HCT116 (cell line): ENCODE results near the gene PDRG1. TPM values are rescaled to one million over a fixed set of nuclear protein-coding genes. Genes with fewer than 3 reads are reported as not detected.

ENCODE experiments used
- ATAC-seq: fragments of 200-7000 bp; cut with Tn5 transposase; 2 replicates; pipeline ENCODE4 v1.9.1; 2020; ENCODE audit warnings: mild to moderate bottlenecking, moderate library complexity
- BruUV-seq: library from RNA; stranded (reverse); fragments of 400-500 nt; replicated peaks from 2 replicates; lab custom pipeline; 2021; lab: Mats Ljungman, UMichigan
- CTCF ChIA-PET: fragments of 300-600 bp; sonication (Branson Sonifier 250); formaldehyde crosslinking; loops from one replicate; lab custom pipeline; 2021; ENCODE audit warnings: antibody characterized with exemption; lab: Charles Lee
- POLR2A ChIA-PET: fragments of 300-600, 350-600 bp; sonication (Branson Sonifier 250); formaldehyde crosslinking; loops from one replicate; lab custom pipeline; 2021; ENCODE audit warnings: antibody characterized with exemption; lab: Charles Lee
- RAD21 ChIA-PET, 2 experiments: fragments of 300-600 bp; sonication (Branson Sonifier 250); formaldehyde crosslinking; loops; one replicate each; lab custom pipeline; 2023; ENCODE audit warnings: low total read pairs in 2 of 2; ENCODE audit not compliant: uncharacterized antibody in 2 of 2, unreplicated experiment in 2 of 2, low non-redundant PET in 1 of 2; lab: Charles Lee
- DNase-seq: peaks from one replicate; pipeline ENCODE4 v3.0.0-alpha.2; 2010; ENCODE audit warnings: low read depth, low spot score
- H2AFZ ChIP-seq: fragments of 200-600 bp; shearing (Covaris generic), sonication (generic); 2 replicates; pipeline ENCODE4 v1.6.1; 2017; ENCODE audit warnings: low read depth, mixed run types, mixed read lengths, antibody characterized with exemption, low read length; ENCODE audit not compliant: poor library complexity, severe bottlenecking
- H3K27ac ChIP-seq: 2 replicates; pipeline ENCODE4 v1.5.1; 2012; ENCODE audit warnings: low read depth, low read length
- H3K27me3 ChIP-seq: fragments of 200-600 bp; sonication (generic); 2 replicates; pipeline ENCODE4 v1.6.1; 2016; ENCODE audit warnings: mixed run types, low read length, mixed read lengths; ENCODE audit not compliant: insufficient read depth
- H3K36me3 ChIP-seq, 2 experiments: fragments of 200-500 bp in 1 of 2; fragments of 200-600 bp in 1 of 2; sonication (Bioruptor generic) in 1 of 2; sonication (generic) in 1 of 2; 2 replicates each; pipeline versions ENCODE4 v1.5.1 to v1.6.1; 2014 to 2016; ENCODE audit warnings: low read length in 2 of 2, inconsistent platforms in 1 of 2, mixed read lengths in 1 of 2, mixed run types in 1 of 2; ENCODE audit not compliant: insufficient read depth in 2 of 2, control insufficient read depth in 1 of 2
- H3K4me1 ChIP-seq, 2 experiments: fragments of 200-600 bp in 1 of 2; sonication (generic) in 1 of 2; 2 replicates each; pipeline versions ENCODE4 v1.5.1 to v1.6.1; 2012 to 2017; ENCODE audit warnings: low read length in 2 of 2, inconsistent platforms in 1 of 2, mild to moderate bottlenecking in 1 of 2, mixed read lengths in 1 of 2, mixed run types in 1 of 2, moderate library complexity in 1 of 2; ENCODE audit not compliant: insufficient read depth in 2 of 2, control insufficient read depth in 1 of 2
- H3K4me2 ChIP-seq: fragments of 200-600 bp; sonication (generic); 2 replicates; pipeline ENCODE4 v1.6.1; 2017; ENCODE audit warnings: mixed run types, low read length, mixed read lengths
- H3K4me3 ChIP-seq, 2 experiments: fragments of 200-600 bp in 1 of 2; sonication (generic) in 1 of 2; replicated peaks in 1 of 2; 2 replicates each; pipeline ENCODE4 v1.5.1; 2011 to 2016; ENCODE audit warnings: low read length in 2 of 2, control low read depth in 1 of 2, low read depth in 1 of 2, mild to moderate bottlenecking in 1 of 2, mixed read lengths in 1 of 2, mixed run types in 1 of 2
- H3K79me2 ChIP-seq: fragments of 200-600 bp; sonication (generic); 2 replicates; pipeline ENCODE4 v1.6.1; 2017; ENCODE audit warnings: mild to moderate bottlenecking, mixed run types, low read length, moderate library complexity, mixed read lengths; ENCODE audit not compliant: insufficient read depth
- H3K9ac ChIP-seq: fragments of 200-600 bp; sonication (generic); 2 replicates; pipeline ENCODE4 v1.6.1; 2016; ENCODE audit warnings: low read length, mixed read lengths
- H3K9me2 ChIP-seq: fragments of 200-600 bp; sonication (generic), shearing (Covaris generic); 2 replicates; pipeline ENCODE4 v1.6.1; 2017; ENCODE audit warnings: mixed run types, mild to moderate bottlenecking, moderate library complexity; ENCODE audit not compliant: insufficient read depth
- H3K9me3 ChIP-seq, 2 experiments: fragments of 200-500 bp in 1 of 2; fragments of 200-600 bp in 1 of 2; sonication (Bioruptor generic) in 1 of 2; sonication (generic) in 1 of 2; 2 replicates each; pipeline ENCODE4 v1.6.1; 2014 to 2017; ENCODE audit warnings: low read length in 2 of 2, mixed read lengths in 2 of 2, inconsistent platforms in 1 of 2, low read depth in 1 of 2, mild to moderate bottlenecking in 1 of 2, mixed run types in 1 of 2, moderate library complexity in 1 of 2; ENCODE audit not compliant: control insufficient read depth in 1 of 2, insufficient read depth in 1 of 2
- H4K20me1 ChIP-seq: fragments of 200-600 bp; sonication (generic), shearing (Covaris generic); 2 replicates; pipeline ENCODE4 v1.6.1; 2017; ENCODE audit warnings: mixed run types, mild to moderate bottlenecking, moderate library complexity; ENCODE audit not compliant: insufficient read depth
- EGR1 ChIP-seq: IDR thresholded peaks from 2 replicates; pipeline ENCODE4 v1.6.1; 2012; ENCODE audit warnings: low read depth
- ELF1 ChIP-seq: IDR thresholded peaks from 2 replicates; pipeline ENCODE4 v1.6.1; 2012; ENCODE audit warnings: low read depth, borderline replicate concordance
- FOSL1 ChIP-seq: IDR thresholded peaks from 2 replicates; pipeline ENCODE4 v1.6.1; 2012; ENCODE audit warnings: low read depth
- JUND ChIP-seq: IDR thresholded peaks from 2 replicates; pipeline ENCODE4 v1.6.1; 2012
- MAX ChIP-seq: IDR thresholded peaks from 2 replicates; pipeline ENCODE4 v1.6.1; 2012
- POLR2A ChIP-seq: IDR thresholded peaks from 2 replicates; pipeline ENCODE4 v1.7.0; 2011; ENCODE audit warnings: borderline replicate concordance; ENCODE audit not compliant: insufficient read depth, insufficient read length; ENCODE audit errors: extremely low read depth
- POLR2AphosphoS5 ChIP-seq: IDR thresholded peaks from 2 replicates; pipeline ENCODE4 v1.6.1; 2011; ENCODE audit warnings: mild to moderate bottlenecking, low read depth, low read length, moderate library complexity
- RAD21 ChIP-seq: IDR thresholded peaks from 2 replicates; pipeline ENCODE4 v1.6.1; 2012; ENCODE audit warnings: low read depth, mild to moderate bottlenecking
- REST ChIP-seq: IDR thresholded peaks from 2 replicates; pipeline ENCODE4 v1.6.1; 2012; ENCODE audit warnings: low read depth
- SIN3A ChIP-seq: IDR thresholded peaks from 2 replicates; pipeline ENCODE4 v1.6.1; 2012; ENCODE audit warnings: low read depth
- SP1 ChIP-seq: IDR thresholded peaks from 2 replicates; pipeline ENCODE4 v1.6.1; 2012; ENCODE audit warnings: low read depth
- SRF ChIP-seq: IDR thresholded peaks from 2 replicates; pipeline ENCODE4 v1.6.1; 2012; ENCODE audit warnings: low read depth
- YY1 ChIP-seq: IDR thresholded peaks from 2 replicates; pipeline ENCODE4 v1.6.1; 2011; ENCODE audit warnings: low read length, low read depth, moderate library complexity, mild to moderate bottlenecking; ENCODE audit not compliant: insufficient replicate concordance; ENCODE audit errors: extremely low read depth
- ZBTB33 ChIP-seq: IDR thresholded peaks from 2 replicates; pipeline ENCODE4 v1.6.1; 2011; ENCODE audit warnings: mild to moderate bottlenecking, low read length, moderate library complexity; ENCODE audit not compliant: insufficient replicate concordance; ENCODE audit errors: extremely low read depth
- ZFX ChIP-seq: fragments of 450-650 bp; IDR thresholded peaks from 2 replicates; pipeline ENCODE4 v1.6.1; 2017
- ZNF274 ChIP-seq: fragments of 200-500 bp; sonication (Bioruptor generic); IDR thresholded peaks from 2 replicates; pipeline ENCODE4 v1.6.1; 2014; ENCODE audit warnings: mild to moderate bottlenecking, low read depth, low read length, inconsistent platforms
- intact Hi-C: fragments of 100-400 bp; cut with micrococcal nuclease; formaldehyde crosslinking; loops from 2 replicates; pipeline ENCODE4 v1.10.0; 2022
- total RNA-seq: library from RNA; stranded (reverse); gene quantifications from one replicate; pipeline ENCODE4 v1.2.1, GENCODE V29; 2021; ENCODE audit not compliant: unreplicated experiment

PDRG1 gene
- total RNA-seq, 1 experiment from 2014 or later = 18.7 TPM

GRCh38 chr20:31901615-31902014 lies 50.2 kb downstream of the PDRG1 start:
- intact Hi-C loops = no loop called here
- no peaks in the 10 kb centered on the region for H3K36me3 ChIP-seq
- H3K79me2 ChIP-seq = no peaks in the 10 kb centered on the region
- BruUV-seq = no TSS peak
- CTCF ChIA-PET = no interaction called here
- ATAC-seq (no peak), DNase-seq (no peak)
- no peaks in the 10 kb centered on the region for H3K9me2 ChIP-seq
- no peak overlapping the region for H3K27ac ChIP-seq
- RAD21 ChIA-PET = no interaction called here
- H3K9me3 ChIP-seq = no peaks in the 10 kb centered on the region
- H3K4me1 ChIP-seq = no peaks in the 10 kb centered on the region
- H2AFZ ChIP-seq = no peak overlapping the region
- H4K20me1 ChIP-seq = no peaks in the 10 kb centered on the region
- H3K9ac ChIP-seq = no peak overlapping the region
- H3K4me3 ChIP-seq = no peak overlapping the region
- H3K4me2 ChIP-seq = no peak overlapping the region
- TF ChIP-seq JUND (no peak), POLR2AphosphoS5 (no peak), ZFX (no peak), MAX (no peak), ZNF274 (no peak), ELF1 (no peak), POLR2A (no peak), EGR1 (no peak), SRF (no peak), SIN3A (no peak), YY1 (no peak), RAD21 (no peak), ZBTB33 (no peak), FOSL1 (no peak), REST (no peak), SP1 (no peak)
- POLR2A ChIA-PET = no interaction called here
- no peaks in the 10 kb centered on the region for H3K27me3 ChIP-seq
